ENCODE data around the gene GLIPR1L2.
"Not testable (repeated sequence)": the region's sequence is repeated elsewhere in the genome, so short reads cannot be mapped to it uniquely, and the experiment has no call there.

GLIPR1L2 gene

GRCh38 chr12:75390899-75391538 lies at the start of gene GLIPR1L2:
Gene GLIPR1L2, plus strand, starts transcription at chr12:75391089. Its CDS starts 28 bp downstream, at chr12:75391117.
- TF ChIP-seq CTCF (IDR thresholded peaks at IDR 0.05) = peak; percentile 64
- DNase-seq (ENCODE audit: low spot score) = peak; percentile 96
- Histone ChIP-seq H3K4me3 (peak within 1 kb of the TSS; percentile 79), H3K27ac (peak within 1 kb of the TSS; percentile 88 to 96)

- no peak for TF ChIP-seq CTCF (IDR thresholded peaks at IDR 0.05)
- Histone ChIP-seq H3K27ac (no peak overlapping the region), H3K4me3 (no peak overlapping the region)
- no peak for DNase-seq (ENCODE audit: low spot score)
These were observed 49.0 kb upstream of the GLIPR1L2 start for GRCh38 chr12:75341873-75342272.

GRCh38 chr12:75345531-75345930 lies 45.4 kb upstream of the GLIPR1L2 start:
- H3K4me3 ChIP-seq = no peak overlapping the region
- no peak for DNase-seq (ENCODE audit: low spot score)

GRCh38 chr12:75346215-75346614 lies 44.7 kb upstream of the GLIPR1L2 start:
- H3K4me3 ChIP-seq; DNase-seq (ENCODE audit: low spot score); H3K27ac ChIP-seq: not testable (repeated sequence)

More at GRCh38 chr12:75345531-75345930, 45.4 kb upstream of the GLIPR1L2 start:
- H3K27ac ChIP-seq = no peak overlapping the region
- TF ChIP-seq CTCF (IDR thresholded peaks at IDR 0.05) = no peak

GRCh38 chr12:75349946-75350345 lies 40.9 kb upstream of the GLIPR1L2 start:
- no peak for TF ChIP-seq CTCF (IDR thresholded peaks at IDR 0.05)
- H3K4me3 ChIP-seq = no peak overlapping the region
- no peak for DNase-seq (ENCODE audit: low spot score)

GRCh38 chr12:75350413-75350812 lies 40.5 kb upstream of the GLIPR1L2 start:
- DNase-seq (ENCODE audit: low spot score) = no peak
- no peak for TF ChIP-seq CTCF (IDR thresholded peaks at IDR 0.05)
- H3K4me3 ChIP-seq = no peak overlapping the region
- H3K27ac ChIP-seq = no peak overlapping the region

More at GRCh38 chr12:75349946-75350345, 40.9 kb upstream of the GLIPR1L2 start:
- H3K27ac ChIP-seq = no peak overlapping the region

- DNase-seq (ENCODE audit: low spot score) = no peak
- no peak overlapping the region for H3K27ac ChIP-seq
- TF ChIP-seq CTCF (IDR thresholded peaks at IDR 0.05) = no peak
- no peak overlapping the region for H3K4me3 ChIP-seq
These were observed 36.9 kb upstream of the GLIPR1L2 start for GRCh38 chr12:75354011-75354410.
